Fibroblast of skin of right quadriceps (primary cell): ENCODE data around the gene TMED3.
"Not testable (repeated sequence)": the region's sequence is repeated elsewhere in the genome, so short reads cannot be mapped to it uniquely, and the experiment has no call there.

ENCODE experiments used
- DNase-seq: peaks from one replicate; pipeline ENCODE4 v3.0.0-alpha.2; 2013

Gene TMED3

DNA sequence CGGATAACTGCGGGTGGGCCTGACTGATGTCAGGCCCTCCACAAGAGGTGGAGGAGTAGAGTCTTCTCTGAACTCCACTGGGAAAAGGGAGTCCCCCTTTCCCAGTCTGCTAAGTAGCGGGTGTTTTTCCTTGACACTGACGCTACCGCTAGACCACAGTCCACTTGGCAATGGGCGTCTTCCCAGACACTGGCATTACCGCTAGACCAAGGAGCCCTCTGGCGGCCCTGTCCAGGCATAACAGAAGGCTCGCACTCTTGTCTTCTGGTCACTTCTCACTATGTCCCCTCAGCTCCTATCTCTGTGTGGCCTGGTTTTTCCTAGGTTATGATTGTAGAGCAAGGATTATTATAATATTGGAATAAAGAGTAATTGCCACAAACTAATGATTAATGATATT, 9.1 kb downstream of the TMED3 start:
- not testable (repeated sequence) for DNase-seq

DNA sequence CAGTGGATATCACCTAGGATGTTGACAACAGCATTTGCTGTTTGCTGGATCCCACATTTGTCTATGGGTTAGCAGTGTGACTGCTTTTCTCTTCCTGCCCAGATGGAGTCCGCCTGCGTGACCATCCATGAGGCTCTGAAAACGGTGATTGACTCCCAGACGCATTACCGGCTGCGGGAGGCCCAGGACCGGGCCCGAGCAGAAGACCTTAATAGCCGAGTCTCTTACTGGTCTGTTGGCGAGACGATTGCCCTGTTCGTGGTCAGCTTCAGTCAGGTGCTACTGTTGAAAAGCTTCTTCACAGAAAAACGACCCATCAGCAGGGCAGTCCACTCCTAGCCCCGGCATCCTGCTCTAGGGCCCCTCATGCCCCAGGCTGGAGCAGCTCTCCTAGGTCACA, 11.0 kb downstream of the TMED3 start:
- DNase-seq = no peak

DNA sequence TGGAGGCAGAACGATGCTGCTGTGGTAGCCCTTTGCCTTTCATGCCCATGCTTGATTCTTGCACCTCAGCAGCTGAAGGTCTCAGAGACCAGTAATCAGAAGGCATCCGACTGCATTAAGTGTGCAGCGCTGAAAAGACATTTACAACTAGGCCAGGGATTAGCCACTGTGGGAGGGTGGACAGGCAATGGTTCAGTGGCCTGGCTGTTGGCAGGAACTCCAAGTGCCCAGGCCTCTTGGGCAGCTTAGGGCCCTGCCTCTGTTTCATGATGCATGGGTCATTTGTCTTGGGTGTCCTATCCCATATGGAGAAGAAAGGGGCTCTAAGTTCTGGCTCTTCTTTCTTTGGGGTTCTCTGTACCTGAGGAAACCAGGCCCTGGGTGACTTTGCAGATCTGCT, 11.4 kb downstream of the TMED3 start:
- DNase-seq = no peak

DNA sequence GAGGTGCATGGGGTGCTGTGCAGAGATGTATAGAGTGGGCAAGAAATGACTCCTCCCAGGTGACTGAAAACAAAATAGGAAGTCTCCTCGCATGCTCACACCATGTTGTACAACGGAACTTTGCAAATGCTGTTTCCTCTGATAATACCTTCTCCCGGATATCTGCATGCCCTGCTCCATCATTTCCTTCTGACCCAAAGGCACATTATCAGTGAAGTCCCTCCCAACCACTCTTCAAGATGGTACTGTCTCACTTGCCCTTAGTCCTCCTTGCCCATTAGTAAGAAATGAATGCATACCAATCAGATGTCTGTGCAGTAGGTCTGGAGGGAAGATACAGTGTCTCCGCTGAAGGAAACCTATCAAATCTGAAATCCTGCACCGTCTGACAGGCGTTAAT, 12.0 kb downstream of the TMED3 start:
- DNase-seq = no peak

DNA sequence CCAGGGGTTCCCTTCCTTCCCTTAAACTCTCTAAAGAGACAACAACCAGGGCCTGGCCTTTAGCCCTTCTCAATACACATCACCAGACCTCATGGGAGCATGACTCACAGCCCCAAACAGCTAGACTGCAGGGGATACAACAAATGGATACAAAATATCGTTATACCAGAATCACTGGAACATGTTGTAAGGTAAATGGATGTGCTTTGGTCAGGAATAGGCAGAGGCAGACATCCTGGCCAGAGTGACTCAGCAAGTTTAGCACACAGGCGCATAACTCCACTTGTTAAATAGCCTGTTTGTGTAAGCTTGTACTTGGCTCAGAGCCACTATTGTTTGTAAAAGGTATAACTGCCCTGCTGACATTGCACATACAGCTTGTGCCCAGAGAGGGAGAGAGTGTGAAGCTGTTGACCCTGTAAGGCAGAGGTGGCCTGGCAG, 18.3 kb downstream of the TMED3 start:
- peak; percentile 53 for DNase-seq

DNA sequence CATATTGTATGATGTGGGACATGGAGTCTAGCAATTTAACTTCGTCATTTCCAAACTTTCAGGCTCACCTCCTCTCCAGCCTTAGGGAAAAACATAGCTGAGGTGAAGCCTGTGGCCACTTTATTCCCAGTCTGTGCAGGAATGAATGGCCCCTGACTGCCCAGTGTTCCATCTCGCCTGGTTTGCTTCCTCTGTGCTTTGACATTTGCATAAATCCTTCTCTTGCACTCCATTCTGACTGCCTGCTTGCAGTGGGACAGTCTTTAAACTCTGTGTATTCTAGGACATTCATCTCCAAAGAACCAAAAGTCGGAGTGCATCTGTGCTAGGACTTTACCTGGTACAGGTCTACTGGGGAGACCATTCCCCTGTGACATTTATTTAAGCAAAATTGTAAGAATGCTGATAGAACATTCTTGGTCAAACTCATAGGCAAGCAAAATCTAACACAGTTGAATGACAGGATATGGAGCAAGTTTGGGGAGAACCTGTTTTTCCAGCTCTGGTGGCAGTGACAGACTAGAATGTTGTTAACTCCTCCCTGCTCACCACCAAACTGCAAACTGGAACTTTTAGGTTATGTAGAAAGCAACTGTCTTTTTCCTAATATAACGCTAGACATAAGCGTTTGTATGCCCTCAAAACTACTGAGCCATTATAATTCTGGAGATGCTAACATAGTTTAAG, 22.1 kb downstream of the TMED3 start:
- no peak for DNase-seq

DNA sequence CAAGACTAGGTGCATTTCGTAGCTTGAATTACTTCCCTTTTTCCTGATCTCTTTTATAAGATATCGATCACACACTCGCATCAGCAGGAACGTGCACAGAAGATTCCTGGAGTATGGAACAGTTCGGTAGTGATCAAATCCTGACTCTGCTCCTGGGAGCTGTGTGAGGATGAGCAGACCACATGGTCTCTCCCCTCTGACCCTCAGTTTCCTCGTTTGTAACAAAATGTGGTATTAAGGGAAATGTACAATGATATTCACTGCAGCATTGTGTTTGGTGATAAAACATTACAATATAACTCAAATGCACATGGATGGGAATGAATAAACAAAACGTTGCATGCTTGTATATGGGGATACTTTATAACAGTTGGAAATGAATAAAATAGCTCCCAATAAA, 26.7 kb downstream of the TMED3 start:
- no peak for DNase-seq

DNA sequence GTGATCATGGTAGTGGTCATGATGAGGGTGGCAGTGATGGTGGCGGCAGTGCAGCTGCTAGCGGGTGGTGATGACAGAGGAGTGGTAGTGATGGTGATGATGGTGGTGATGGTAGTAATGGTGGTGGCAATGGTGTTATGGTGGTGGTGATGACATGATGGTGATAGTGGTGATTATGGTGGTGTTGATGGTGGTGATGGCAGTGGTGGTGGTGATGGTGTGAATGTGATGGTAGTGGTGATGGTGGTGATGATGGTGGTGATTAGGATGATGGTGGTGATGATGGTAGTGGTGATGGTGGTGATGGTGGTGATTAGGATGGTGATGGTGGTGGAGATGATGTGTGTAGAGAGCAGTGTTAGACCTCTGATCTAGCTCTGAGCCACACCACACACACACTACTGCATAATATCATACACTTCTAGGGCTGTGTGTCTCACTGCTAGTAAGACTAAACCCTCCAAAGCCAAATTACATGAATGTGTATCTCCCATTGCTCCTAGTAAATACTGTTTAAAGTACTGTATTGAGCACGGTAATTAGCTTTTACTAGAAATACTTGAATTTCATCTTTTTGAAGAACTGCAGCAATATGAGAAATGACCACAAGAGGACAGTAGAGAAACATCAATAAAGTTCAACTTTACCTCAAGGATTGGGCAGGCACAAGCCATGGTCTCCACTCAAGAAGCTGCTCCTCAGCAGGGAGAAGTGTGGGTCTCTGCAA, 28.8 kb downstream of the TMED3 start:
- DNase-seq = peak; percentile 46

DNA sequence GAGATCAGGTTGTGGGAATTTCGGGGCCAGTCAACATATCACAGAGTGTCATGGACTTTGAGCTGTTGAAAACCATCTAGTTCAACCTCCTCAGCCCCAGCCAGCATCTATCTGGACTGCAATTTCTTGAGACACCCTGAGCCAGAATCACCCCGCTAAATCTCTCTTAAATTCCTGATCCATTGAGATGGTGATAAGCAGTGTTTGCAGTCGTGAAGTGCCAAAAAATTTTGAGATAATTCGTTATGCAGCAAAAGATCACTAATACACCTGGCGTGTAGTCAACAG, 29.3 kb downstream of the TMED3 start:
- DNase-seq = no peak

DNA sequence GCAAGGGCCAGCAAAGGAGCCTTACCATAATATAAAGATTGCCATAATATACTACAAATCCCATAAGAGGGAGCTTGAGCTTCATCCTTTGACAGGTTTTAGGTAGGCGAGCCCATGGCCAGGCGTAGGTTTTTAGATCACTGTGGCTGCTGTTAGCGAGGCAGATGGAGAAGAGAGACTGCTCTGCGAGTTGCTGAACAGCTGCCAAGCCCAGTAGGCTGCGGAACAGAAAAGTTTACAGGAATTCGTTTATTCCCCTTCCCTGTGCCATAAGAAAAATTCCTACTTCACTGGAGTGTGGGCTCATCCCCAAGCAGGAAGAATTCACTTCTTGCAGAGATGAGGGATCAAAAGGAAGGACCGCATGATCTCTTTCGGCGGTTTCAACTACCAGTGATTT, 30.5 kb downstream of the TMED3 start:
- DNase-seq = peak; percentile 10

DNA sequence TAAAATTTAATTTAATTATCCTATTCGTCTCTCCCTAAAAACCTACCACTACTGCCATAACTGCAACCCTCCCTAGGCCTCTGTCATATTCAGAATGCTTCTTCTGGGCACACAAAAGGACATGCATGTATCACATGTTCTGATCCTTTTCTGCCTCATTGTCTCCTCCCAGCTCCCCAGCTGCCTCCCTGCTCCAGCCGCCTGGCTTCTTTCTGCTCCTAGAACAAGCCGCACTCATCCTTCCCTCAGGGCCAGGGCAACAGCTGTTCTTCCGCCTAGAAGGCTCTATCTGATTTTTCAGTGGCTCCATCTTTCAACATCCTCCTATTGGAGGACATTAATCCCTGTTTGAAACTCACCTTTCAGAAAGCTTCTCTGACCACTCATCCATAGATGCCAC, 38.6 kb downstream of the TMED3 start:
- DNase-seq = no peak

DNA sequence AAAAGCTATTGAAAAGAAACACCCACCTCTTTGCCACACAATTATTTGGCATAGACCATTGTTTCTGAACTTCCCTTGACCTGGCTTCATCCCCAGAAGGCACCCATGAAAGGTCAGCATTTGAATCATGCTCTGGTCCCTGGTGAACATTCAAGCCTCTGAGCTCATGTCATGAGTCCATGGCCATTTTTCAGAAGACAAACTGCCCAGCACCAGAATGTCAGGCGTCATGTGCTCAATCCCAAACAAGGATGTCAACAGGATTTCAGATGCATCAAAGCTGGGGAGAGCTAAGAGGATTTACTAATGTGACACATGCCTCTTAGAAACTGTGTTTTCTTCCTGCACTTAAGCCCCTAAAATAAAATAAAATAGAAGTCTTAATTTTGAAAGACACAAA, 41.3 kb downstream of the TMED3 start:
- DNase-seq = no peak

DNA sequence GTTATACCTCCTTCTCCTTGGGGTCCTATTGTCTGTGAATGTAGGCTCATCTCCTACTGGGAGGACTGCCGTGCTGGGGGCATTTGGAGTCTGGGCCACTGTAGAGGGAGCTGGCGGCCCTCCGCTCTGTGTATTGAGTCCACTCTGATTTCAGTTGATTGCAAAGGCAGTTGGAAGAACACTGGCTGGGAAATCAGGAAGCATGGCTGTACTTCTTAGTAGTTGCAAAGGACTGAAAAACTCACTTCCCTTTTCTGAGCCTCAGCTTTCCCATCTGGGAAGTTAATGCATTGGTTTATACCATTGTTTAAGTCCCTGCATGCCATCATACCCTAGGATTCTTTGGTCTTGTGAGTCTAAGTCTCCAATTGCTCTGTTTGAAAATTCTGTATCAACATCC, 46.7 kb downstream of the TMED3 start:
- DNase-seq = no peak

DNA sequence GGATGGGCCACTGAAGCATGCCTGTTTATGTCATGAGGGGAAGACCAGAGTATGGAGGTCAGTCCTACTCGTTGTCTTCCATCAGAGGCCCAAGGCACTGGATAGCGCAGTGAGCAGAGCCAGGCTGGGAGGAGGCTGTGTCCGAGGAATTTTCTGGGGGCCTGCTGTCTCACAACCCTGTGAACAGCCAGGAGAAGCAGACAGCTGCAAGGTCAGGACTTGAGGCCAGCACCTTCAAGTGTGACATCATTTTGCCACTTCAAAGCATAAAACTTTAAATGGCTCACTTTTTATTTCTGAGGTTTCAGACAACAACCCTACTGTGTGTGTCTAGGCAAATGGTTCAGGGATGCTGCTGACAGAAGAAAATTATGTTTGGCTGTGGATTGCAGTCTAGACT, 47.2 kb downstream of the TMED3 start:
- no peak for DNase-seq

DNA sequence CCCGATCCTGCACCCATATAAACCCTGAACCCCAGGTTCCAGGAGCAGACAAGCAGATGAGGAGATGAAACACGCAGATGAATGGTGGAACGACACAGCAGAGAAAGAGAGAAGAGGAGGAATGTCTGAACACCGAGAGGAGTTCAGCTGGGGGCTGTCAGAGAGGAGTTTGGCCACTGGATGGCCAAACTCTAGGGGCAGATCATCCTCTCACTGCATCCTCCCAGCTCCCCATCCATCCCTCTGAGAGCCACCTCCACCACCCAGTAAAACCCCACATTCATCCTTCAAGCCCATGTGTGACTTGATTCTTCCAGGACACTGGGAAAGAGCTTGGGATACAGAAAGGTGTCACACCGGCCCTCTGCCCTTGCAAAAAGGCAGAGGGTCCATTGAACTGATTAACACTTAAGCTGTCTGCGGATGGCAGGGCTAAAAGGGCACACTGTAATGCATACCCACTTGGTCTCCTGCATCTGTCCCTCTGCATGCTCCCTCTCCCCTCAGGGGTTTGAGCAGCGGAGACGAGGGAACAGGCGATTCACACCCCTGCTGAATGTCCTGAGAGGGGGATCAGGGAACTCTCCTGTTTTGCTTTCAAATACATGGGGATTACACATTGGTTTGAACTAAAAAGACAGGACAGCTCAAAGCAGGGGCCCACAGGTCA, 53.8 kb downstream of the TMED3 start:
- DNase-seq = no peak

DNA sequence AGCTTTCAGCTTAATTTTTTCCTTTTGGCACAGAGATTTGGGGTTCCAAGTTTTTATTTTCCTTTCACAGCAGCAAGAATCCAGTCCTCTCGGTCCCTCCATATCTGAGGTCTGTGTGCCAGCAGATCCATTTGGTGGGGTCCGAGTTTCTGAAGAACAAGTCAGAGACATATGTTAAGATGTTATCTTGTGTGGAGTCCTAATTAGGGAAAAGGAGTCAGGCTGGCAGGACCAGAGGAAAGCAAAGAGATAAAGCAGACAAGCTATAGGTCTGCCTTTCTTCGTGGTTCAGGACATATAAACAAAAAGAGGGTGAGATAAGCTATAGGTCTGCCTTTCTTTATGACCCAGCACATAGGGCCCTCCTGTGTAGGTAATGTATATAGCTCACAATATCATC, 54.9 kb downstream of the TMED3 start:
- no peak for DNase-seq

DNA sequence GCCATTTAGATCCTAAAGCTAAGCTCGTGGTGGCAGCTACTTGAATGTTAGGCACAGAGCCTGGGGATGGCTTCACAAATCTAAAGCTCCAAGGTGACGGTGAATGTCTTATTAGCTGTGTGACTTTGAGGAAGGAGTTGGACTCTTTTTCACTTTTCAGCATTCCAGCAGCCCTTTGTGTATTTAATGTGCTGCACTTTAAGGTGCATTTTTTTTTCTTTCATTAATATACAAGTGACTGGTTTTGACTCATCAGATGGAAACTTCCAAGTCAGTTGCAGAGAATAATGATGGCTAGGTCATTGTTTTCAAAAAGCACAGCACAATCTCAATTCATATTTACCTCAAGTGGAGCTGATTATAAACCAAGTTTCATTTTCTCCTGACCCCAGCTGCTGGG, 55.8 kb downstream of the TMED3 start:
- no peak for DNase-seq

DNA sequence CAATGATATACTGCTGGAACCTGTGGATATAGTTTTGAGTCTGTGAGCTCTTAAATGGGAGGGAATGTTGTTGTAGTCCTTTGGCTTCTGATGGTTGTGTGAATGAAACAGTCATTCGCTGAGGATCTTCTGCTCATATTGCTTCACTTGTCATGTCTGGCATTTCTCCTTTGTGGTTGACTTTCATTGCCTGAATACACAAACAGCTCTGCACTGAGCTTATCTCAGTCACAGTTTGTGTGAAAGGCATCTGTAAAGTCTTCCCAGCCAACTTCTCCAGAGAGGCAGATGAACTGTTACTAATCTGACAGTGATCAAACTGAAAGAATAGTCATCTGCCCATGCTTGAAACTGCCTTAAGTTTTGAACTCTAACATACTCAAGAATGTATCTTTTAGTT, 59.8 kb downstream of the TMED3 start:
- no peak for DNase-seq

DNA sequence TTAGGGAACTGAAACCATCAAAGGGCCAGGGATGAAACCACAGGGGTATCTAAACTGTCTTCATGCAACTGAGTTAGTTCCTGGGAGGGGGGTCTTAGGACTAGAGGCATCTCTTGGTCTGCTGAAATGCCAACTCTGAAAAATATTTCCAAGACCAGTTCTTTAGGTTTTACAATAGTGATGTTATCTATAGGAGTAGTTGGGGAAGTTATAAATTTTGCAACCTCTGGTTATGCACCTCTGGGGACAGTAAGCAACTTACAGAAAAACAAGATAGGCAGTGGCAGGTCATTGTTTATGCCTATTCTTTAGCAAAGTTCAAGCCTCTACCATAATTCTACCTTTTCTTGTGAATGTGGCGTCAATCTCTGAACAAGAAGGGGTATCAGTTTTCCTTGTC, 60.7 kb downstream of the TMED3 start:
- no peak for DNase-seq

DNA sequence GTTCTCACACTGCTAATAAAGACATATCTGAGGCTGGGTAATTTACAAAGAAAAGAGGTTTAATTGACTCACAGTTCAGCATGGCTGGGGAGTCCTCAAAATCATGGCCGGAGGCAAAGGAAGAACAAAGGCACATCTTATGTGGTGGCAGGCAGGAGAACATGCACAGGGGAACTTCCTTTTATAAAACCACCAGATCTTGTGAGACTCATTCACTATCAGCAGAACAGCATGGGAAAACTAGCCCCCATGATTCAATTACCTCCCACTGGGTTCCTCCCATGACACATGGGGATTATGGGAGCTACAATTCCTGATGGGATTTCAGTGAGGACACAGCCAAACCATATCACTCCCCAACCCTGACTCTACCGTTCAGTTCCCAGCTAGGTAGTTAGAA, 61.5 kb downstream of the TMED3 start:
- no peak for DNase-seq
